Activated B cell treated with CpG ODN at 0.5 μM for 24 hours (primary cell): ENCODE measurements around the gene MAT1A. TPM values are rescaled to one million over a fixed set of nuclear protein-coding genes. Genes with fewer than 3 reads are reported as not detected.

Experiments
- ATAC-seq: fragments of 200-7000 bp; cut with Tn5 transposase; one replicate; pipeline ENCODE4 v1.10.0; 2021; ENCODE audit warnings: low read depth, mild to moderate bottlenecking, moderate library complexity
- CTCF ChIA-PET: fragments of 350-600 bp; sonication (Branson Sonifier 250); formaldehyde crosslinking; loops from one replicate; lab custom pipeline; 2021; ENCODE audit warnings: antibody characterized with exemption; lab: Charles Lee
- POLR2A ChIA-PET: fragments of 350-600 bp; sonication (Branson Sonifier 250); formaldehyde crosslinking; loops from one replicate; lab custom pipeline; 2021; ENCODE audit warnings: antibody characterized with exemption; lab: Charles Lee
- DNase-seq: peaks from one replicate; pipeline ENCODE4 v3.0.0; 2022
- H3K27ac Mint-ChIP-seq: one replicate; pipeline ENCODE4 v1.8.0; 2020; ENCODE audit warnings: mixed read lengths
- H3K27me3 Mint-ChIP-seq: one replicate; pipeline ENCODE4 v1.8.0; 2021; ENCODE audit warnings: mixed read lengths
- H3K36me3 Mint-ChIP-seq: one replicate; pipeline ENCODE4 v1.8.0; 2021; ENCODE audit warnings: low read depth, mixed read lengths
- H3K4me1 Mint-ChIP-seq: one replicate; pipeline ENCODE4 v1.8.0; 2021; ENCODE audit warnings: mixed read lengths
- H3K4me3 Mint-ChIP-seq: one replicate; pipeline ENCODE4 v1.8.0; 2020; ENCODE audit warnings: mild to moderate bottlenecking, mixed read lengths
- H3K9me3 Mint-ChIP-seq: one replicate; pipeline ENCODE4 v1.8.0; 2020; ENCODE audit warnings: mixed read lengths
- intact Hi-C: fragments of 100-400 bp; cut with micrococcal nuclease; formaldehyde crosslinking; loops from one replicate; pipeline ENCODE4 v1.15.1; 2024
- total RNA-seq: library from RNA; stranded (reverse); gene quantifications from 2 replicates; pipeline ENCODE4 v1.2.3, GENCODE V29; 2022
- TF ChIP-seq, protein P1 (sequence below): fragments of 200-600 bp; IDR thresholded peaks from one replicate; pipeline ENCODE4 v1.8.0; 2022; ENCODE audit warnings: antibody characterized with exemption, mild to moderate bottlenecking

The MAT1A gene
- not detected in 2 replicates for total RNA-seq

DNA sequence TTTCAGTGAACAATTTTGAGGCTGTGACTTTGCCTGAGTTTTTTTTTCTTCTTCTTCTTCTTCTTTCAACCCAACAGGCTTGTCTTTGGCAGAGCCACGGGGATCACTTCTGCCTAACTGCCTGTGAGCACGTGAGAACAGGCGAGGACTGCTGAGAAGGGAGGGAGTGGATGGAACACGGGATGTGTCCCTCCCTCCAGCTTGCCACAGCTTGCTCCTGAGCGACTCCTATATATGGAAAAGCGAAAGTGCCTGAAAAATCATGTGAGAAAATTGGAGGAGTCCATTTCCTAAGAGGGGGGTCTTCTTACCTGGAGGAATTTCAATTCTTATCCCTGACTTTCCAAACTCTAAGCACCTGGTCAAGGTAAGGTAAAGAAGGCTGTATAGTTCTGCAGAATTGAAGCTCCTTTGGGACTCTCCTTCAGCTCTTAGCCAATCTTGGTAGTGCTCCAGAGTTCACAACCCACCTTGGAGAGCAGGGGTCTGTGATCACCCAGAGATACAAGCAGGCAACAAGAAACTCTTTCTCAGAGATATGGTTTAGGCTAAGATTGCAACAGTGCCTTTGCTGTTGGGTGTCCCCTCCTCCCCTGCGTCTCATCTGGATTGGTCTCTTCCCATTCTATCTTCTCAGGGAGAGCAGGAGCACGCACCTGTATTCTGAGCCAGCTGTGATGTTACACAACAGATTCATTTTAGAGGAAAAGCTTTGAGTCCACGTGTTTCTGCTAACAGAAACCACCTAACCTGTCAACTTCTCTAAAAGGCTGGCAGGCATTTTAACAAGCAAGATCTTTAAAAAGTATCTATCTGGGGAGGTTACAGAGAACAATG is at the start of gene MAT1A:
MAT1A (minus strand) TSS at position 208 of the 837 bp plus-strand sequence. CDS start 235 bp downstream, outside the sequence.
- DNase-seq: no peak
- no peaks in the 10 kb centered on the region for H3K36me3 Mint-ChIP-seq
- peaks cover 17% of the 10 kb centered on the region for H3K27me3 Mint-ChIP-seq
- no peak within 1 kb of the TSS for H3K27ac Mint-ChIP-seq
- no peaks in the 10 kb centered on the region for H3K4me1 Mint-ChIP-seq
- POLR2A ChIA-PET: no interaction called here
- TF ChIP-seq, protein P1, sequence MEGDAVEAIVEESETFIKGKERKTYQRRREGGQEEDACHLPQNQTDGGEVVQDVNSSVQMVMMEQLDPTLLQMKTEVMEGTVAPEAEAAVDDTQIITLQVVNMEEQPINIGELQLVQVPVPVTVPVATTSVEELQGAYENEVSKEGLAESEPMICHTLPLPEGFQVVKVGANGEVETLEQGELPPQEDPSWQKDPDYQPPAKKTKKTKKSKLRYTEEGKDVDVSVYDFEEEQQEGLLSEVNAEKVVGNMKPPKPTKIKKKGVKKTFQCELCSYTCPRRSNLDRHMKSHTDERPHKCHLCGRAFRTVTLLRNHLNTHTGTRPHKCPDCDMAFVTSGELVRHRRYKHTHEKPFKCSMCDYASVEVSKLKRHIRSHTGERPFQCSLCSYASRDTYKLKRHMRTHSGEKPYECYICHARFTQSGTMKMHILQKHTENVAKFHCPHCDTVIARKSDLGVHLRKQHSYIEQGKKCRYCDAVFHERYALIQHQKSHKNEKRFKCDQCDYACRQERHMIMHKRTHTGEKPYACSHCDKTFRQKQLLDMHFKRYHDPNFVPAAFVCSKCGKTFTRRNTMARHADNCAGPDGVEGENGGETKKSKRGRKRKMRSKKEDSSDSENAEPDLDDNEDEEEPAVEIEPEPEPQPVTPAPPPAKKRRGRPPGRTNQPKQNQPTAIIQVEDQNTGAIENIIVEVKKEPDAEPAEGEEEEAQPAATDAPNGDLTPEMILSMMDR: no peak
- intact Hi-C loops: no loop called here
- ATAC-seq: no peak
- H3K4me3 Mint-ChIP-seq: no peak within 1 kb of the TSS
- no peaks in the 10 kb centered on the region for H3K9me3 Mint-ChIP-seq
- CTCF ChIA-PET: no interaction called here

DNA sequence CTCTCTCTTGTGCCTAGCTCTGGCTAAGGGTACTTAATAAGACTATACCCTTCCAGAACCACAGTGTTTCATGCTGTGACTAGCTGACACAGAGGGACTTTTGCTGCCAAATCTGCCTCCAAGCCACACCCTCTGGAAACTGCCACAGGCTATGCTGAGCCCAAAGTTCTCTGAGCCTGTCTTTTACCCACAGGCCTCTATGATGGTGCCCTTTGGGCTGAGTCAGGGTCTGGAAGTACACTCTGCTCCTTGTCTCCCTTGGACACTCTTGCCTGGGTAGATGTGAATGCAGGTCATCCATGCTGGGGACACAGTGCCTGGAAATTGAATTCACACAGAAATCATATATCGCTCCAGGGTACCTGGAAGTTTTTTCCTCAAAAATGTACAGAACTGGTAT is 44.5 kb upstream of the MAT1A start:
- no peak overlapping the region for H3K27ac Mint-ChIP-seq
- ChIA-PET CTCF (no interaction called here), POLR2A (no interaction called here)
- no peak overlapping the region for H3K4me3 Mint-ChIP-seq
- no peaks in the 10 kb centered on the region for H3K4me1 Mint-ChIP-seq
- ATAC-seq (no peak), DNase-seq (no peak)
- TF ChIP-seq, protein P1: no peak
- no peaks in the 10 kb centered on the region for H3K9me3 Mint-ChIP-seq
- intact Hi-C loops: no loop called here
- no peaks in the 10 kb centered on the region for H3K36me3 Mint-ChIP-seq
- H3K27me3 Mint-ChIP-seq: no peaks in the 10 kb centered on the region

DNA sequence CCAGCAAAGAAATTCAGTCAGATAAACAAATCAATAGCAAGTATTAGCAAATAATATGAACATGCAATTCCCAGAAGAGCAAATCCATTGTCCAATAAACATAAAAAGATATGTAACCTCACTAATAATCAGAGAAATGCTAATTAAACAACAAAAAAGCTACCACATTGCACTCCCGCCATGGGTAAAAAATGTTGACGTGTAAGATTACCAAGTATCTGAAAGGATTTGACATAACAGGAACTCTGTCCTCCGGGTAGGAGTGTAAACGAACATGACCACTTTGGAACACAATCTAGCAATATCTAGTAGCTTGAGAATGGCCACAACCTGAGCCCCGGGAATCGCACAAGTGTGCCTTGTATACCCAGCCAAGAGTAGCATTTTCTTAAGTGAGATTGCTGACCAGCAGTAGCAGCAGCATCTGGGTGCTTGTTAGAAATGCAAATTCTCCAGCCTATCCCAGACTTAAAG is 35.5 kb upstream of the MAT1A start:
- Mint-ChIP-seq H3K9me3 (no peaks in the 10 kb centered on the region), H3K4me1 (no peaks in the 10 kb centered on the region), H3K4me3 (no peak overlapping the region), H3K27ac (no peak overlapping the region), H3K27me3 (peaks cover 1% of the 10 kb centered on the region), H3K36me3 (no peaks in the 10 kb centered on the region)
- ChIA-PET POLR2A (no interaction called here), CTCF (no interaction called here)
- intact Hi-C loops: no loop called here
- TF ChIP-seq, protein P1: no peak
- DNase-seq (no peak), ATAC-seq (no peak)

DNA sequence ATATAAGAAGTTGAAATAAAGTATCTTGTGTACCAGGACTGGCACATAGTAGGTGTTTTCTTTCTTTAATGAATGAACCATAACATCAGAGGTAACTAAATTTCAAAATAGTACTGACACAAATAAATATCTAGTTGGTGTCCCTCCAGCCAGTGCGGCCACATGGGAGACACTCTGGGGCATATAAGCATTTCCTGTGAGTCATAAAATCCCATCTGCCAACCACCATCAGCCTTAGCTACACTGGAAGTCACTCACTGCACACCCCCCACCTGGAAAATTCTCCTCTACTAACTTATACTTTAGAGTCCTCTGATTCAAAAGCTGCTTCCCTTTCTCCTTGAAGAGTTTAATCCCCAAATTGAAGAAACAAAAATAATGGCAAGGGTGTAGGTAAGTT is 34.6 kb upstream of the MAT1A start:
- ChIA-PET POLR2A (no interaction called here), CTCF (no interaction called here)
- Mint-ChIP-seq H3K4me3 (no peak overlapping the region), H3K36me3 (no peaks in the 10 kb centered on the region), H3K27ac (no peak overlapping the region), H3K9me3 (no peaks in the 10 kb centered on the region), H3K27me3 (peaks cover 1% of the 10 kb centered on the region), H3K4me1 (no peaks in the 10 kb centered on the region)
- intact Hi-C loops: no loop called here
- no peak for ATAC-seq
- TF ChIP-seq, protein P1: no peak
- no peak for DNase-seq

DNA sequence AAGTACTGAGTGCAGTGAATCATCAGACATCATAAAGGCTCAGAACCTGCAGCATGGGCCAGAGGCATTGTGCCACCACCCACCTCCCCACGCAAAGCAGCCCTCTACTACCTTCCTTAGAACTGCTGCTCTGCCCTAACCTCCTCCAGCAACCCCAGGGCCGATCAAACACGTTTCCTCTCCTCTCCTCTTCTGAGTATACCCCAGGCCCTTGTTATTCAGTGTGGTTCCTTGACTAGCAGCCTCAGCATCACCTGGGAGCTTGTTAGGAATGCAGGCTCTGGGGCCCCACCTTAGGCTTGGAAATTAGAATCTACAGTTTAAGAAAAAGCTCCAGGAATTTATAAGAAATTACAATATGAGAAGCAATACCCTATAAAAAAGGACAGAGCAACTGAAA is 33.9 kb upstream of the MAT1A start:
- peaks cover 1% of the 10 kb centered on the region for H3K27me3 Mint-ChIP-seq
- no peak for DNase-seq
- no peaks in the 10 kb centered on the region for H3K36me3 Mint-ChIP-seq
- ATAC-seq: no peak
- no peaks in the 10 kb centered on the region for H3K4me1 Mint-ChIP-seq
- intact Hi-C loops: no loop called here
- CTCF ChIA-PET: no interaction called here
- H3K4me3 Mint-ChIP-seq: no peak overlapping the region
- POLR2A ChIA-PET: no interaction called here
- no peaks in the 10 kb centered on the region for H3K9me3 Mint-ChIP-seq
- H3K27ac Mint-ChIP-seq: no peak overlapping the region
- TF ChIP-seq, protein P1: no peak
